Heart right ventricle (tissue), 16 donors: Measurements from ENCODE around the gene GBE1. TPM values are rescaled to one million over a fixed set of nuclear protein-coding genes. Genes with fewer than 3 reads are reported as not detected.
A peak's percentile ranks its signal among the peaks of the same experiment; 100 is the strongest.

ENCODE experiments used
- ATAC-seq, 8 donors: fragments of 200-7000 bp; cut with Tn5 transposase; one replicate each; pipeline ENCODE4 v1.9.1; 2020; ENCODE audit warnings: mild to moderate bottlenecking in 8 of 8, moderate library complexity in 8 of 8, moderate number of reproducible peaks in 1 of 8
- DNase-seq, 2 donors: peaks; one replicate each; pipeline ENCODE4 v3.0.0-alpha.2; 2020
- H3K27ac ChIP-seq, 10 donors: fragments of 200-600 bp; sonication (generic) in 2 of 10; one replicate each; pipeline versions ENCODE4 v1.5.0 to v1.8.0; 2020 to 2022; ENCODE audit warnings: mild to moderate bottlenecking in 3 of 10
- H3K27me3 ChIP-seq, 7 donors: fragments of 200-600 bp; one replicate each; pipeline ENCODE4 v1.8.0; 2021 to 2022; ENCODE audit warnings: mild to moderate bottlenecking in 2 of 7
- H3K36me3 ChIP-seq, 9 donors: fragments of 200-600 bp; sonication (generic) in 1 of 9; one replicate each; pipeline versions ENCODE4 v1.5.0 to v1.8.0; 2020 to 2022; ENCODE audit warnings: mild to moderate bottlenecking in 2 of 9
- H3K4me1 ChIP-seq, 9 donors: fragments of 200-600 bp; sonication (generic) in 1 of 9; one replicate each; pipeline versions ENCODE4 v1.5.0 to v1.8.0; 2020 to 2022; ENCODE audit warnings: mild to moderate bottlenecking in 4 of 9
- H3K4me3 ChIP-seq, 10 donors: fragments of 200-600 bp; sonication (generic) in 2 of 10; one replicate each; pipeline versions ENCODE4 v1.5.0 to v1.8.0; 2020 to 2022; ENCODE audit warnings: mild to moderate bottlenecking in 7 of 10, moderate library complexity in 2 of 10
- H3K9me3 ChIP-seq, 11 donors: fragments of 200-600 bp in 10 of 11; sonication (generic) in 2 of 11; one replicate each; pipeline versions ENCODE4 v1.5.0 to v1.8.0; 2013 to 2022; ENCODE audit warnings: mild to moderate bottlenecking in 2 of 11, control low read depth in 1 of 11, moderate library complexity in 1 of 11
- WGBS, 2 donors: extraction: QIAGEN DNeasy Blood & Tissue Kit; methylation state at CpG; one replicate each; pipeline ENCODE4 v1.1.7; 2013; ENCODE audit warnings: inconsistent platforms in 1 of 2; 5-methylcytosine and 5-hydroxymethylcytosine counted together
- intact Hi-C, 10 donors: fragments of 100-400 bp; cut with DNase I; formaldehyde crosslinking; loops; one replicate each; pipeline versions ENCODE4 v1.11.1 to v1.14.2; 2022
- polyA plus RNA-seq, 2 donors: library from polyadenylated mRNA; stranded (reverse); fragments of 200-250 nt; gene quantifications; one replicate each; pipeline ENCODE4 v1.2.3, GENCODE V29; 2013
- total RNA-seq, 10 donors: library from RNA; stranded (reverse); fragmentation: NEBNext Ultra II Directional in 3 of 10; extraction: Animal tissue kit (Norgen Biotek cat#: 25700) in 3 of 10; gene quantifications; one replicate each; pipeline versions ENCODE4 v1.2.1 to v1.2.4, GENCODE V29; 2021 to 2023
- TF ChIP-seq, protein P1 (sequence below), 9 donors: fragments of 200-600 bp; sonication (generic) in 2 of 9; IDR thresholded peaks; one replicate each; pipeline versions ENCODE4 v1.5.0 to v1.8.0; 2021 to 2022; ENCODE audit warnings: antibody characterized with exemption in 9 of 9, mild to moderate bottlenecking in 5 of 9, moderate library complexity in 1 of 9
- donor health status: Arrhythmogenic right ventricular cardiomyopathy.
- donor health status: ischemic (EF 13 %, LVEDD 7.1; RV severe dilation, severe dysfunction).
- donor health status: healthy with polysubstance abuse.
- donor health status: DM: no; HTN: yes; CAD: no.
- donor health status: DM: no; HTN: no; CAD: no.
- donor health status: ischemic (EF 25% LVEDD 6.9; RV normal size, moderate dysfunction).
- donor health status: ischemic (EF 25% LVEDD 5.7; RV mildly dilated, moderate dysfunction).
- donor health status: healthy.
- donor health status: DM: yes; HTN: yes; CAD: no.
- donor health status: Ischemic cardiomyopathy.
- donor health status: ischemic (EF 35%, LVEDD 5.7; RV mildly dilated, moderate dysfunction).
- donor health status: nonischemic (EF 11% LVEDD 7.7; RV severe dilation, severe dysfunction).
- donor health status: DM: yes; HTN: yes; CAD: no.
- donor health status: PGD.
- donor health status: ischemic (EF 29% LVEDD 5.4; RV normal size, mild dysfunction).
- donor health status: nonischemic (EF 23%, LVEDD 6.1; RV moderate dilation, normal function).

The GBE1 gene
- total and polyA plus RNA-seq, 12 donors = 24.8 to 153 (median 98.8) TPM

DNA sequence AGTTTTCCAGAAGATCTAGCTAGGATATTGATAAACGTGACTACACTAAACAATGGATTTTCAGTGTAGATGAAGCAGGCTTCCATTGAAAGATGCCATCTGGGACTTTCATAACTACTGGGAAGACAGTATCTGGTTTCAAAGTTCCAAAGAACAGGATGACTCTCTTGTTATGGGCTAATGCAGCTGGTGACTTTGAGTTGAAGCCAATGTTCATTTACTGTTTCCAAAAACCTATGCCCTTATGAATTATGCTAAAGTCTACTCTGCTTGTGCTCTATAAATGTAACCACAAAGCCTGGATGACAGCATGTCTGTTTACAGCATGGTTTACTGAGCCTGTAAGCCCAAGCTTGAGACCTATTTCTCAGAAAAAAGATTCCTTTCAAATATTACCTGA is 245.4 kb downstream of the GBE1 start:
- Histone ChIP-seq H3K36me3 (peaks cover 0 to 28% (median 0%) of the 10 kb centered on the region in 9 donors), H3K4me3 (no peak overlapping the region), H3K9me3 (no peaks in the 10 kb centered on the region), H3K27ac (no peak overlapping the region), H3K4me1 (no peaks in the 10 kb centered on the region), H3K27me3 (no peaks in the 10 kb centered on the region)
- intact Hi-C loops = no loop called here
- no peak for DNase-seq
- TF ChIP-seq, protein P1, sequence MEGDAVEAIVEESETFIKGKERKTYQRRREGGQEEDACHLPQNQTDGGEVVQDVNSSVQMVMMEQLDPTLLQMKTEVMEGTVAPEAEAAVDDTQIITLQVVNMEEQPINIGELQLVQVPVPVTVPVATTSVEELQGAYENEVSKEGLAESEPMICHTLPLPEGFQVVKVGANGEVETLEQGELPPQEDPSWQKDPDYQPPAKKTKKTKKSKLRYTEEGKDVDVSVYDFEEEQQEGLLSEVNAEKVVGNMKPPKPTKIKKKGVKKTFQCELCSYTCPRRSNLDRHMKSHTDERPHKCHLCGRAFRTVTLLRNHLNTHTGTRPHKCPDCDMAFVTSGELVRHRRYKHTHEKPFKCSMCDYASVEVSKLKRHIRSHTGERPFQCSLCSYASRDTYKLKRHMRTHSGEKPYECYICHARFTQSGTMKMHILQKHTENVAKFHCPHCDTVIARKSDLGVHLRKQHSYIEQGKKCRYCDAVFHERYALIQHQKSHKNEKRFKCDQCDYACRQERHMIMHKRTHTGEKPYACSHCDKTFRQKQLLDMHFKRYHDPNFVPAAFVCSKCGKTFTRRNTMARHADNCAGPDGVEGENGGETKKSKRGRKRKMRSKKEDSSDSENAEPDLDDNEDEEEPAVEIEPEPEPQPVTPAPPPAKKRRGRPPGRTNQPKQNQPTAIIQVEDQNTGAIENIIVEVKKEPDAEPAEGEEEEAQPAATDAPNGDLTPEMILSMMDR (IDR thresholded peaks at IDR 0.05) = no peak
- 75 to 92% methylated on average over 1 of the region's 1 CpG for WGBS, 2 donors
- no peak for ATAC-seq

DNA sequence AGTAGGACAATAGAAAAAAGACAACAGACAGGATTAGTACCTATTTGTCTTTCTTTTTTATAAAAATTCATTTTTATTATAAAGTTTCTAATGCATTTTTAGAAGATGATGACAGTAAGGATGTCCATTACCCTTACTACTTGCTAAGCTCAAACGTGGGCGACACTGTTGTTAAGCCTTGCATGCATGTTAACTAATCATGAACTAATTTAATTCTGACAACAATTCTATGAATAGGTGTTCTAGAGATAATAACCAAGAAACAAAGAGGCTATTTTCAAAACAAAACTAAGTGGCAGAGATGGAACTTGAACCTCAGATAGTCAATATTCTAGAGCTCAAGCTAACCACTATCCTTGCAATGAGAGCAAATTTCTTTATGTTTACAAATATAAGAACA is 247.9 kb downstream of the GBE1 start:
- TF ChIP-seq, protein P1 (IDR thresholded peaks at IDR 0.05) = no peak
- intact Hi-C loops = no loop called here
- H3K27ac ChIP-seq = peak overlapping the region in 4 of 10 donors; percentile 13 to 48 (median 40)

DNA sequence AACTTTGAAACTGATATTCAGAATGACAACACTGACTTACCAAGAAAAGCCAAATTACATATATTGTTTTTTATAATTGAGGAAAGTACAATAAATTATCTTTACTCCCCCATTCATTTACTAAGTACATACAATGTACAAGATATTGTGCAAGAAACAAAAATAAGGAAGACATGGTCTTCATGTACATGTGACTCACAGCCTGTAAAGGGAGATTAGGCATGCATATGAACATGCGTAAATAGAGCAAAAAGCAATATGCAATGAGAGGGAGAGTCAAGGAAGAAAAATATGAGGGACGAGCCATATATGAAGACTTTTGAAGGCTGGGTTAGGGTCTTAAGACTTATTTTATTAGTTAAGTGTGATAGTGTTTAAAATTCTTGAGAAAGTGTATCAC is 258.4 kb downstream of the GBE1 start:
- Histone ChIP-seq H3K9me3 (no peaks in the 10 kb centered on the region), H3K27me3 (no peaks in the 10 kb centered on the region), H3K36me3 (peaks cover 0 to 62% (median 3%) of the 10 kb centered on the region in 9 donors), H3K4me1 (no peaks in the 10 kb centered on the region), H3K27ac (no peak overlapping the region), H3K4me3 (no peak overlapping the region)
- TF ChIP-seq, protein P1 (IDR thresholded peaks at IDR 0.05) = no peak
- no peak for ATAC-seq
- no peak for DNase-seq
- intact Hi-C loops = no loop called here
- 97 to 98% methylated on average over 2 of the region's 2 CpGs for WGBS, 2 donors

More for the DNA sequence above, 247.9 kb downstream of the GBE1 start:
- ATAC-seq (peak in 6 of 8 donors; percentile 55 to 90 (median 75)), DNase-seq (no peak)
- Histone ChIP-seq H3K27me3 (no peaks in the 10 kb centered on the region), H3K4me3 (no peak overlapping the region), H3K4me1 (no peaks in the 10 kb centered on the region), H3K36me3 (peaks cover 0 to 32% (median 0%) of the 10 kb centered on the region in 9 donors), H3K9me3 (no peaks in the 10 kb centered on the region)
- WGBS, 2 donors = 49 to 68% methylated on average over 2 of the region's 2 CpGs

DNA sequence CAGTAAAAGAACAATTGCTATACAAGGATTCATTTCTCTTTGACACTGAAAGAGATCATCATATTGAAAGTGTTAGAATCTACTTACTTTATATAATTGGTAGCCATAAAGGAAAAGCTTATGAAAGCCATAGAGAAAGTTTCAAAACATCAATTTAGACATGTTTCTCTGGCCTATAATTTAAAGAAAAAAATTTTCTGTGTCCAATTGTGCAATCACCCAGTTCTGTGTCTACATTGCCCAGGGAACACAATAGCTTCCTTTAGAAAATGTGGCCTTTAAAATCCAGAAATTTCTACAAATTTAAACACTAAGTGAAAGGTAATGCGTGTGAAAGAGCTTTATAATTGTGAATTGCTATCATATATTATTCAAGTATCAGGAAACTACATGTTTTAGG is 259.2 kb downstream of the GBE1 start:
- ATAC-seq (no peak), DNase-seq (no peak)
- TF ChIP-seq, protein P1 (IDR thresholded peaks at IDR 0.05) = no peak
- no peak overlapping the region for H3K27ac ChIP-seq
- no peaks in the 10 kb centered on the region for H3K27me3 ChIP-seq
- H3K9me3 ChIP-seq = no peaks in the 10 kb centered on the region
- WGBS, 2 donors = 95 to 98% methylated on average over 1 of the region's 1 CpG
- intact Hi-C loops = no loop called here
- no peak overlapping the region for H3K4me3 ChIP-seq
- peaks cover 0 to 59% (median 0%) of the 10 kb centered on the region in 9 donors for H3K36me3 ChIP-seq
- H3K4me1 ChIP-seq = no peaks in the 10 kb centered on the region
